ENCODE measurements around the gene CNTN4.

DNA sequence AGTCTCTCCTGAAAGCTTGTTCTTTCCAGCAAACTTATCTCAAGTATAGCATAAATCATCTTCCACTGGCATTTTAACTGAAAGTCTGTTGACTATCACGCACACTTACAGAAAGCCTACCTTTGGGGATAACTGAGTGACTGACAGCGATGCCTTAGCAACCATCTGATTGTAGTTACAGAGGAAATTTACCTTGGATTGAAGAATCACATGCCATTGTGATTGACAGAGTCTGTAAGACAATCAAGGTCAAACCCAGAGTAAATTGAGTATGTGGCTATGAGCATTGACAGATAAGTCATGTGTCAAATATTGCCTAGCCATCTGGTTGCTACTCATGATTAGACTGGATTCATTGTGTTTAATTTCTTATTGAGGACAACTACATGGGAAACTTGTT lies 82.0 kb downstream of the CNTN4 start:
- TF ChIP-seq, protein P1, sequence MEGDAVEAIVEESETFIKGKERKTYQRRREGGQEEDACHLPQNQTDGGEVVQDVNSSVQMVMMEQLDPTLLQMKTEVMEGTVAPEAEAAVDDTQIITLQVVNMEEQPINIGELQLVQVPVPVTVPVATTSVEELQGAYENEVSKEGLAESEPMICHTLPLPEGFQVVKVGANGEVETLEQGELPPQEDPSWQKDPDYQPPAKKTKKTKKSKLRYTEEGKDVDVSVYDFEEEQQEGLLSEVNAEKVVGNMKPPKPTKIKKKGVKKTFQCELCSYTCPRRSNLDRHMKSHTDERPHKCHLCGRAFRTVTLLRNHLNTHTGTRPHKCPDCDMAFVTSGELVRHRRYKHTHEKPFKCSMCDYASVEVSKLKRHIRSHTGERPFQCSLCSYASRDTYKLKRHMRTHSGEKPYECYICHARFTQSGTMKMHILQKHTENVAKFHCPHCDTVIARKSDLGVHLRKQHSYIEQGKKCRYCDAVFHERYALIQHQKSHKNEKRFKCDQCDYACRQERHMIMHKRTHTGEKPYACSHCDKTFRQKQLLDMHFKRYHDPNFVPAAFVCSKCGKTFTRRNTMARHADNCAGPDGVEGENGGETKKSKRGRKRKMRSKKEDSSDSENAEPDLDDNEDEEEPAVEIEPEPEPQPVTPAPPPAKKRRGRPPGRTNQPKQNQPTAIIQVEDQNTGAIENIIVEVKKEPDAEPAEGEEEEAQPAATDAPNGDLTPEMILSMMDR (IDR thresholded peaks at IDR 0.05) = no peak
- no peak for TF ChIP-seq POLR2A (IDR thresholded peaks at IDR 0.05)

All from body of pancreas (tissue), 4 donors.